Ovary (tissue), 3 donors: ENCODE results near the gene RAB27A.

Source experiments
- EP300 ChIP-seq: sonication (generic); formaldehyde crosslinking; IDR thresholded peaks from one replicate; pipeline ENCODE4 v1.6.1; 2017; ENCODE audit warnings: antibody characterized with exemption
- POLR2A ChIP-seq: fragments of 450-650 bp; IDR thresholded peaks from one replicate; pipeline ENCODE4 v1.6.1; 2017; ENCODE audit warnings: antibody characterized with exemption, mild to moderate bottlenecking, moderate library complexity
- TF ChIP-seq, protein P1 (sequence below), 3 donors: fragments of 450-650 bp in 2 of 3; fragments of 200-600 bp in 1 of 3; IDR thresholded peaks; one replicate each; pipeline versions ENCODE4 v1.5.1 to v1.8.0; 2016 to 2022; ENCODE audit warnings: antibody characterized with exemption in 3 of 3, mild to moderate bottlenecking in 1 of 3
- donor health status: DM: no; HTN: no; CAD: no.

DNA sequence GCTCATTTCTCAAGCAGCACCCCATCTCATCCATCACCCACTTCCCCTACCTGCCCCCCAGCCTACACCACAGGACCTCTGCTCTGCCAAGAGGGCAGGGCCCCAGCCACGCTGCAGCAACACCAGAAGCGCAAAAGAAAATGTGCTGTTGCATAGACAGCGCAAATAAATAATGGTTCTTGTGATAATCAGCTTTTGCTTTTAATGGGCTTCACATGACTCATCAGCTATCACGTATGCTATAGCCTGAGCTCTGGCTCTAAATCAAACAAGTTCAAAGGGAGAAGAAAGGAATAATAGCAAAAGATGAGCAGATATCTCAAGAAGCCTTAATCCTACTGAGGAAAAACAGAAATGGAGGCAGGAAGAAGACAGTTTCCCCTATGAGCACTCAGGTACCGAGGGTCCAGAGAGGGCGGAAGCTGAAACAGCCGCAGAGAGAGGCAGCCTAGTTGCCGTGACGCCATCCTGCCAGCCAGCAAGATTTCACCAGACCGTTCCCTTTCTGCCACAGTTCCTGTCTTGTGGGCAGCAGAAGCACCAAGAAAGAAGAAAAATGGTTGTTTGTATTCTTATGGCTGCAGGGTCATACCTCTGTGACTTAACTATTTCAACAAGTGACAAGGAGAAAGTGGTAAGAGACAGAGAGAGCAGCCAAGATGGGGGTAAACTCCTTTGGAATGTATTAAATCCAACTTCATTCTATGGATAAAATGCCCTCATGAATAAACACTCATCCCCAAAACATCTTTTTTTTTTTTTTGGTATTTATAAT, 22.0 kb downstream of the RAB27A start:
- TF ChIP-seq, protein P1, sequence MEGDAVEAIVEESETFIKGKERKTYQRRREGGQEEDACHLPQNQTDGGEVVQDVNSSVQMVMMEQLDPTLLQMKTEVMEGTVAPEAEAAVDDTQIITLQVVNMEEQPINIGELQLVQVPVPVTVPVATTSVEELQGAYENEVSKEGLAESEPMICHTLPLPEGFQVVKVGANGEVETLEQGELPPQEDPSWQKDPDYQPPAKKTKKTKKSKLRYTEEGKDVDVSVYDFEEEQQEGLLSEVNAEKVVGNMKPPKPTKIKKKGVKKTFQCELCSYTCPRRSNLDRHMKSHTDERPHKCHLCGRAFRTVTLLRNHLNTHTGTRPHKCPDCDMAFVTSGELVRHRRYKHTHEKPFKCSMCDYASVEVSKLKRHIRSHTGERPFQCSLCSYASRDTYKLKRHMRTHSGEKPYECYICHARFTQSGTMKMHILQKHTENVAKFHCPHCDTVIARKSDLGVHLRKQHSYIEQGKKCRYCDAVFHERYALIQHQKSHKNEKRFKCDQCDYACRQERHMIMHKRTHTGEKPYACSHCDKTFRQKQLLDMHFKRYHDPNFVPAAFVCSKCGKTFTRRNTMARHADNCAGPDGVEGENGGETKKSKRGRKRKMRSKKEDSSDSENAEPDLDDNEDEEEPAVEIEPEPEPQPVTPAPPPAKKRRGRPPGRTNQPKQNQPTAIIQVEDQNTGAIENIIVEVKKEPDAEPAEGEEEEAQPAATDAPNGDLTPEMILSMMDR (IDR thresholded peaks at IDR 0.05), result no peak
- TF ChIP-seq POLR2A, result no peak
- no peak for TF ChIP-seq EP300
